GM03348 (cell line): ENCODE data around the gene PRRG4.
"Not testable (repeated sequence)": the region's sequence is repeated elsewhere in the genome, so short reads cannot be mapped to it uniquely, and the experiment has no call there.

ENCODE experiments used
- DNase-seq: peaks from one replicate; pipeline ENCODE4 v3.0.0; 2012; ENCODE audit warnings: low spot score

The PRRG4 gene

GRCh38 chr11:32886180-32886579 is 56.5 kb downstream of the PRRG4 start:
- DNase-seq, result no peak

GRCh38 chr11:32887707-32888383 is 58.1 kb downstream of the PRRG4 start:
- DNase-seq, result not testable (repeated sequence)

GRCh38 chr11:32888384-32888710 is 58.6 kb downstream of the PRRG4 start:
- DNase-seq, result not testable (repeated sequence)

- peak; percentile 63 for DNase-seq
Measured at GRCh38 chr11:32888805-32889204, 59.1 kb downstream of the PRRG4 start.

- no peak for DNase-seq
Measured at GRCh38 chr11:32890843-32891656, 61.3 kb downstream of the PRRG4 start.

GRCh38 chr11:32891657-32892354 is 62.1 kb downstream of the PRRG4 start:
- no peak for DNase-seq

- DNase-seq, result peak; percentile 96
Measured at GRCh38 chr11:32892355-32893092, 62.8 kb downstream of the PRRG4 start, which contains the start of gene QSER1. QSER1 (plus strand) TSS chr11:32892811; CDS start chr11:32893126, 315 bp downstream.

GRCh38 chr11:32893093-32893342 is 63.3 kb downstream of the PRRG4 start:
- DNase-seq, result no peak

GRCh38 chr11:32893343-32894148 is 63.8 kb downstream of the PRRG4 start:
- DNase-seq, result peak; percentile 80

GRCh38 chr11:32894149-32894827 is 64.6 kb downstream of the PRRG4 start:
- peak; percentile 82 for DNase-seq

- no peak for DNase-seq
Measured at GRCh38 chr11:32894921-32895320, 65.2 kb downstream of the PRRG4 start.

GRCh38 chr11:32895471-32895870 is 65.7 kb downstream of the PRRG4 start:
- DNase-seq, result no peak

GRCh38 chr11:32897103-32897502 is 67.4 kb downstream of the PRRG4 start:
- no peak for DNase-seq

GRCh38 chr11:32899438-32899837 is 69.7 kb downstream of the PRRG4 start:
- DNase-seq, result no peak

- no peak for DNase-seq
Measured at GRCh38 chr11:32902089-32902665, 72.5 kb downstream of the PRRG4 start.

- DNase-seq, result peak; percentile 9
Measured at GRCh38 chr11:32905028-32905667, 75.4 kb downstream of the PRRG4 start.
